Calu3 (cell line): ENCODE measurements around the gene NUP93. TPM values are rescaled to one million over a fixed set of nuclear protein-coding genes. Genes with fewer than 3 reads are reported as not detected.
"Not testable (repeated sequence)": the region's sequence is repeated elsewhere in the genome, so short reads cannot be mapped to it uniquely, and the experiment has no call there.

ENCODE experiments used
- BruUV-seq: library from RNA; stranded (reverse); fragments of 400-500 nt; replicated peaks from 2 replicates; lab custom pipeline; 2021; lab: Mats Ljungman, UMichigan
- CTCF ChIA-PET: fragments of 300-600 bp; sonication (Branson Sonifier 250); formaldehyde crosslinking; loops from one replicate; lab custom pipeline; 2022; ENCODE audit warnings: antibody characterized with exemption; lab: Charles Lee
- DNase-seq: peaks from one replicate; pipeline ENCODE4 v3.0.0; 2022
- H3K27ac Mint-ChIP-seq: one replicate; pipeline ENCODE4 v1.8.0; 2022; ENCODE audit warnings: mixed read lengths; ENCODE audit not compliant: unreplicated experiment
- H3K27me3 Mint-ChIP-seq: one replicate; pipeline ENCODE4 v1.8.0; 2022; ENCODE audit warnings: mixed read lengths; ENCODE audit not compliant: unreplicated experiment
- H3K36me3 Mint-ChIP-seq: one replicate; pipeline ENCODE4 v1.8.0; 2022; ENCODE audit warnings: mild to moderate bottlenecking, moderate library complexity, mixed read lengths; ENCODE audit not compliant: insufficient read depth, unreplicated experiment
- H3K4me1 Mint-ChIP-seq: one replicate; pipeline ENCODE4 v1.8.0; 2022; ENCODE audit warnings: mild to moderate bottlenecking, low read depth, mixed read lengths; ENCODE audit not compliant: unreplicated experiment
- H3K4me3 Mint-ChIP-seq: one replicate; pipeline ENCODE4 v1.8.0; 2022; ENCODE audit warnings: mild to moderate bottlenecking, low read depth, moderate library complexity, mixed read lengths; ENCODE audit not compliant: unreplicated experiment
- H3K9me3 Mint-ChIP-seq: one replicate; pipeline ENCODE4 v1.8.0; 2022; ENCODE audit warnings: low read depth, mixed read lengths; ENCODE audit not compliant: unreplicated experiment
- CTCF ChIP-seq: fragments of 200-600 bp; IDR thresholded peaks from one replicate; pipeline ENCODE4 v1.8.0; 2022; ENCODE audit warnings: antibody characterized with exemption; ENCODE audit not compliant: unreplicated experiment
- intact Hi-C: fragments of 100-400 bp; cut with micrococcal nuclease; formaldehyde crosslinking; loops from one replicate; pipeline ENCODE4 v1.10.0; 2022; ENCODE audit not compliant: unreplicated experiment
- total RNA-seq: library from RNA; stranded (reverse); gene quantifications from 2 replicates; pipeline ENCODE4 v1.2.3, GENCODE V29; 2022

NUP93 gene
- total RNA-seq, 1 experiment from 2014 or later: 120 TPM

- CTCF ChIA-PET: no interaction called here
- BruUV-seq: no TSS peak
- no peak for DNase-seq
- no peaks in the 10 kb centered on the region for H3K9me3 Mint-ChIP-seq
- H3K4me1 Mint-ChIP-seq: no peaks in the 10 kb centered on the region
- no peak overlapping the region for H3K4me3 Mint-ChIP-seq
- TF ChIP-seq CTCF: no peak
- H3K27ac Mint-ChIP-seq: no peak overlapping the region
- H3K27me3 Mint-ChIP-seq: no peaks in the 10 kb centered on the region
- H3K36me3 Mint-ChIP-seq: no peaks in the 10 kb centered on the region
- intact Hi-C loops: no loop called here
Measured at GRCh38 chr16:56807011-56807675, 77.2 kb downstream of the NUP93 start.

- CTCF ChIA-PET, H3K27ac Mint-ChIP-seq, H3K27me3 Mint-ChIP-seq, BruUV-seq, DNase-seq, H3K4me3 Mint-ChIP-seq, H3K4me1 Mint-ChIP-seq, intact Hi-C loops, H3K36me3 Mint-ChIP-seq, H3K9me3 Mint-ChIP-seq: not testable (repeated sequence)
Measured at GRCh38 chr16:56807676-56808067, 77.7 kb downstream of the NUP93 start.

GRCh38 chr16:56810954-56811353, 81.0 kb downstream of the NUP93 start:
- Mint-ChIP-seq H3K36me3 (no peaks in the 10 kb centered on the region), H3K4me1 (peaks cover 7% of the 10 kb centered on the region), H3K27me3 (no peaks in the 10 kb centered on the region), H3K9me3 (no peaks in the 10 kb centered on the region), H3K4me3 (no peak overlapping the region), H3K27ac (no peak overlapping the region)
- no TSS peak for BruUV-seq
- intact Hi-C loops: no loop called here
- no peak for DNase-seq
- CTCF ChIA-PET: no interaction called here
- TF ChIP-seq CTCF: no peak

GRCh38 chr16:56811602-56812001, 81.7 kb downstream of the NUP93 start:
- CTCF ChIA-PET, H3K27ac Mint-ChIP-seq, DNase-seq, H3K4me1 Mint-ChIP-seq, BruUV-seq, H3K27me3 Mint-ChIP-seq, intact Hi-C loops, H3K36me3 Mint-ChIP-seq, H3K9me3 Mint-ChIP-seq, H3K4me3 Mint-ChIP-seq: not testable (repeated sequence)

GRCh38 chr16:56812884-56813283, 83.0 kb downstream of the NUP93 start:
- no peak for TF ChIP-seq CTCF
- intact Hi-C loops: no loop called here
- H3K4me1 Mint-ChIP-seq: peaks cover 7% of the 10 kb centered on the region
- H3K4me3 Mint-ChIP-seq: no peak overlapping the region
- H3K27ac Mint-ChIP-seq: no peak overlapping the region
- no peaks in the 10 kb centered on the region for H3K36me3 Mint-ChIP-seq
- BruUV-seq: no TSS peak
- H3K27me3 Mint-ChIP-seq: no peaks in the 10 kb centered on the region
- no peak for DNase-seq
- H3K9me3 Mint-ChIP-seq: no peaks in the 10 kb centered on the region
- CTCF ChIA-PET: no interaction called here
